HEK293 (cell line): ENCODE results near the gene NCK2.

Experiments
- CTCF ChIP-seq: fragments of 450-650 bp; formaldehyde crosslinking; IDR thresholded peaks from 2 replicates; pipeline ENCODE4 v1.5.1; 2016; ENCODE audit warnings: missing biosample characterization, missing genetic modification characterization
- GFI1B ChIP-seq: fragments of 450-650 bp; formaldehyde crosslinking; IDR thresholded peaks from 2 replicates; pipeline ENCODE4 v1.5.1; 2016; ENCODE audit warnings: missing biosample characterization, missing genetic modification characterization
- HOXC10 ChIP-seq: sonication (generic); formaldehyde crosslinking; IDR thresholded peaks from 2 replicates; pipeline ENCODE4 v1.8.1; 2023; ENCODE audit warnings: mild to moderate bottlenecking, missing genetic modification reagents
- REPIN1 ChIP-seq: fragments of 450-650 bp; formaldehyde crosslinking; IDR thresholded peaks from 2 replicates; pipeline ENCODE4 v1.5.1; 2017; ENCODE audit warnings: missing biosample characterization, missing genetic modification characterization, low read depth
- SP2 ChIP-seq: fragments of 450-650 bp; formaldehyde crosslinking; IDR thresholded peaks from 2 replicates; pipeline ENCODE4 v1.5.1; 2016; ENCODE audit warnings: missing biosample characterization, missing genetic modification characterization
- SP7 ChIP-seq: fragments of 450-650 bp; formaldehyde crosslinking; IDR thresholded peaks from 2 replicates; pipeline ENCODE4 v1.5.1; 2016; ENCODE audit warnings: missing biosample characterization, missing genetic modification characterization
- ZBTB7A ChIP-seq: fragments of 450-650 bp; formaldehyde crosslinking; IDR thresholded peaks from 2 replicates; pipeline ENCODE4 v1.5.1; 2016; ENCODE audit warnings: low read depth, missing biosample characterization, missing genetic modification characterization
- ZFHX2 ChIP-seq: fragments of 450-650 bp; formaldehyde crosslinking; conservative IDR thresholded peaks from 2 replicates; pipeline ENCODE4 v1.5.1; 2016; ENCODE audit warnings: missing biosample characterization, missing genetic modification characterization
- ZNF394 ChIP-seq: fragments of 450-650 bp; formaldehyde crosslinking; IDR thresholded peaks from 2 replicates; pipeline ENCODE4 v1.5.1; 2016; ENCODE audit warnings: missing biosample characterization, missing genetic modification characterization, mild to moderate bottlenecking, moderate library complexity, borderline replicate concordance
- ZNF704 ChIP-seq: fragments of 450-650 bp; formaldehyde crosslinking; IDR thresholded peaks from 2 replicates; pipeline ENCODE4 v1.5.1; 2016; ENCODE audit warnings: missing biosample characterization, missing genetic modification characterization
- ZNF747 ChIP-seq: fragments of 450-650 bp; formaldehyde crosslinking; IDR thresholded peaks from 2 replicates; pipeline ENCODE4 v1.5.1; 2016; ENCODE audit warnings: missing biosample characterization, missing genetic modification characterization
- ZSCAN18 ChIP-seq: fragments of 450-650 bp; formaldehyde crosslinking; IDR thresholded peaks from 2 replicates; pipeline ENCODE4 v1.5.1; 2016; ENCODE audit warnings: missing biosample characterization, missing genetic modification characterization
- TF ChIP-seq, protein P1 (sequence below): IDR thresholded peaks from 2 replicates; pipeline ENCODE4 v1.6.1; 2011; ENCODE audit warnings: mild to moderate bottlenecking, low read depth, low read length, borderline replicate concordance

DNA sequence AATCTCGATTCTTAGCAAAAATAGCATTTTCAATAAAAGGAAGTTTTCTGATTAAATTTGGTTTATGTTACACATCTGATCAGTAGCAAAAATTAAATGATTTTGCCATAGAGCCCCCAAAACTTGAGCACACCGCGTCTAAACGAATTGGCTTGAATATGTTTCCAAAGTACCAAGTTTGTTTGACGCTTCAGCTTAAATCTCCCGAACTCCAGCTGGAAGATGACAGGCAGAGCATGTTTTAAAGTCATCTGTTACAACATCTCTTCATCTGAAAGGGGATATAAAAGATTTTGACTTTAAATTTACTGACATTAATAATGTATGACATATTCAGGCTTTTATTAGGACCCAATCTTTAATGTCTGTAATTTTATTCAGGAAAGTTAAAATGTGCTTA lies 129.8 kb downstream of the NCK2 start:
- TF ChIP-seq HOXC10 (CRISPR knock-in tag): no peak
- no peak for TF ChIP-seq ZBTB7A
- no peak for TF ChIP-seq ZNF394
- TF ChIP-seq ZFHX2 (tag by site-specific recombination): no peak
- no peak for TF ChIP-seq CTCF
- no peak for TF ChIP-seq ZNF747 (tag by site-specific recombination)
- no peak for TF ChIP-seq SP2 (tag by site-specific recombination)
- TF ChIP-seq, protein P1, sequence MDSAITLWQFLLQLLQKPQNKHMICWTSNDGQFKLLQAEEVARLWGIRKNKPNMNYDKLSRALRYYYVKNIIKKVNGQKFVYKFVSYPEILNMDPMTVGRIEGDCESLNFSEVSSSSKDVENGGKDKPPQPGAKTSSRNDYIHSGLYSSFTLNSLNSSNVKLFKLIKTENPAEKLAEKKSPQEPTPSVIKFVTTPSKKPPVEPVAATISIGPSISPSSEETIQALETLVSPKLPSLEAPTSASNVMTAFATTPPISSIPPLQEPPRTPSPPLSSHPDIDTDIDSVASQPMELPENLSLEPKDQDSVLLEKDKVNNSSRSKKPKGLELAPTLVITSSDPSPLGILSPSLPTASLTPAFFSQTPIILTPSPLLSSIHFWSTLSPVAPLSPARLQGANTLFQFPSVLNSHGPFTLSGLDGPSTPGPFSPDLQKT: no peak
- TF ChIP-seq REPIN1 (tag by site-specific recombination): no peak
- no peak for TF ChIP-seq GFI1B
- TF ChIP-seq SP7 (tag by site-specific recombination): no peak
- no peak for TF ChIP-seq ZSCAN18 (tag by site-specific recombination)
- no peak for TF ChIP-seq ZNF704 (tag by site-specific recombination)
